Esophagus squamous epithelium (tissue), 5 donors: ENCODE data around the gene S1PR3. TPM values are rescaled to one million over a fixed set of nuclear protein-coding genes. Genes with fewer than 3 reads are reported as not detected.

Experiments used
- DNase-seq: peaks from one replicate; lab custom pipeline; 2025; lab: John Stamatoyannopoulos, UW
- H3K27ac ChIP-seq, 4 donors: fragments of 200-600 bp; sonication (generic); one replicate each; pipeline ENCODE4 v1.5.1; 2016 to 2019; ENCODE audit warnings: mild to moderate bottlenecking in 1 of 4
- H3K27me3 ChIP-seq, 4 donors: fragments of 200-600 bp; sonication (generic); 1 replicate in 3 of 4; 2 replicates in 1 of 4; pipeline versions ENCODE4 v1.5.1 to v1.6.0; 2017 to 2021; ENCODE audit warnings: antibody characterized with exemption in 1 of 4
- H3K36me3 ChIP-seq, 3 donors: fragments of 200-600 bp; sonication (generic); one replicate each; pipeline ENCODE4 v1.5.1; 2016 to 2019
- H3K4me1 ChIP-seq, 3 donors: fragments of 200-600 bp; sonication (generic); one replicate each; pipeline ENCODE4 v1.5.1; 2017 to 2019
- H3K4me3 ChIP-seq, 4 donors: fragments of 200-600 bp; sonication (generic); 1 replicate in 3 of 4; 2 replicates in 1 of 4; pipeline ENCODE4 v1.5.1; 2016 to 2019; ENCODE audit warnings: mild to moderate bottlenecking in 2 of 4, moderate library complexity in 1 of 4
- H3K9me3 ChIP-seq, 3 donors: fragments of 200-600 bp; sonication (generic); one replicate each; pipeline ENCODE4 v1.5.1; 2016 to 2019
- CTCF ChIP-seq, 6 experiments: fragments of 450-650 bp in 4 of 6; fragments of 200-600 bp in 2 of 6; sonication (generic) in 2 of 6; IDR thresholded peaks; one replicate each; pipeline ENCODE4 v1.5.1; 2016 to 2019; ENCODE audit warnings: antibody characterized with exemption in 6 of 6, mild to moderate bottlenecking in 4 of 6, moderate library complexity in 4 of 6
- POLR2A ChIP-seq, 4 donors: fragments of 450-650 bp; IDR thresholded peaks; one replicate each; pipeline ENCODE4 v1.6.1; 2017; ENCODE audit warnings: antibody characterized with exemption in 4 of 4, mild to moderate bottlenecking in 4 of 4, moderate library complexity in 3 of 4
- WGBS, 2 donors: methylation state at CpG; one replicate each; pipeline ENCODE4 v1.1.5; 2018; 5-methylcytosine and 5-hydroxymethylcytosine counted together
- intact Hi-C: fragments of 100-400 bp; cut with DNase I; formaldehyde crosslinking; loops from one replicate; pipeline ENCODE4 v1.15.0; 2022
- total RNA-seq, 4 donors: library from RNA; depleted of rRNA; stranded (reverse); fragments of >200 nt; gene quantifications; one replicate each; pipeline ENCODE4 v1.1.0, GENCODE V29; 2016
- donor health status: DM: yes; HTN: yes; CAD: no.

Gene S1PR3
- total RNA-seq, 4 donors from 2014 or later, result 1.3 to 14.3 (median 6.8) TPM

- no peak for DNase-seq
- Histone ChIP-seq H3K4me1 (peaks cover 11 to 27% (median 11%) of the 10 kb centered on the region in 3 donors), H3K9me3 (no peaks in the 10 kb centered on the region), H3K36me3 (no peaks in the 10 kb centered on the region), H3K4me3 (no peak overlapping the region), H3K27ac (peak overlapping the region in 2 of 4 donors; percentile 2 to 14), H3K27me3 (no peaks in the 10 kb centered on the region)
- 16 to 19% methylated on average over 1 of the region's 1 CpG for WGBS, 2 donors
- intact Hi-C loops, result loop anchor here (5.0 kb wide), 1 partner anchor 383 kb away; no protein-coding TSS in a partner anchor
- no peak for TF ChIP-seq POLR2A (IDR thresholded peaks at IDR 0.05)
- no peak for TF ChIP-seq CTCF (IDR thresholded peaks at IDR 0.05)
These were observed 10.5 kb upstream of the S1PR3 start for GRCh38 chr9:88980740-88981203.

GRCh38 chr9:88983865-88984542, 7.3 kb upstream of the S1PR3 start:
- peaks cover 11 to 29% (median 11%) of the 10 kb centered on the region in 3 donors for H3K4me1 ChIP-seq
- WGBS, 2 donors, result 40 to 55% methylated on average over 1 to 2 of the region's 2 CpGs
- no peak for DNase-seq
- H3K9me3 ChIP-seq, result no peaks in the 10 kb centered on the region
- H3K27me3 ChIP-seq, result no peaks in the 10 kb centered on the region
- H3K27ac ChIP-seq, result peak overlapping the region; percentile 1 to 54 (median 42)
- TF ChIP-seq POLR2A (IDR thresholded peaks at IDR 0.05) (no peak), CTCF (IDR thresholded peaks at IDR 0.05) (no peak)
- intact Hi-C loops, result loop anchor here (5.0 kb wide), 1 partner anchor 387 kb away; no protein-coding TSS in a partner anchor
- H3K4me3 ChIP-seq, result no peak overlapping the region
- H3K36me3 ChIP-seq, result no peaks in the 10 kb centered on the region

- no peaks in the 10 kb centered on the region for H3K27me3 ChIP-seq
- intact Hi-C loops, result loop anchor here (5.0 kb wide), 1 partner anchor 387 kb away; no protein-coding TSS in a partner anchor
- no peak for TF ChIP-seq CTCF (IDR thresholded peaks at IDR 0.05)
- no peak for TF ChIP-seq POLR2A (IDR thresholded peaks at IDR 0.05)
- no peaks in the 10 kb centered on the region for H3K36me3 ChIP-seq
- H3K4me1 ChIP-seq, result peaks cover 11 to 34% (median 15%) of the 10 kb centered on the region in 3 donors
- peak overlapping the region in 3 of 4 donors; percentile 34 to 54 (median 51) for H3K27ac ChIP-seq
- H3K4me3 ChIP-seq, result no peak overlapping the region
- WGBS, 2 donors, result 33 to 58% methylated on average over 3 to 4 of the region's 4 CpGs
- no peak for DNase-seq
- H3K9me3 ChIP-seq, result no peaks in the 10 kb centered on the region
These were observed 6.8 kb upstream of the S1PR3 start for GRCh38 chr9:88984543-88984883.

- no peaks in the 10 kb centered on the region for H3K36me3 ChIP-seq
- TF ChIP-seq POLR2A (IDR thresholded peaks at IDR 0.05), result no peak
- no peak for TF ChIP-seq CTCF (IDR thresholded peaks at IDR 0.05)
- H3K4me1 ChIP-seq, result peaks cover 11 to 40% (median 15%) of the 10 kb centered on the region in 3 donors
- WGBS, 2 donors, result 53 to 64% methylated on average over 2 of the region's 2 CpGs
- no peak overlapping the region for H3K4me3 ChIP-seq
- intact Hi-C loops, result no loop called here
- DNase-seq, result no peak
- peaks cover 0 to 8% (median 0%) of the 10 kb centered on the region in 4 donors for H3K27me3 ChIP-seq
- H3K27ac ChIP-seq, result no peak overlapping the region
- H3K9me3 ChIP-seq, result no peaks in the 10 kb centered on the region
These were observed 5.7 kb upstream of the S1PR3 start for GRCh38 chr9:88985616-88986015.

- Histone ChIP-seq H3K4me3 (no peak overlapping the region), H3K36me3 (no peaks in the 10 kb centered on the region), H3K27ac (no peak overlapping the region), H3K4me1 (peaks cover 12 to 48% (median 15%) of the 10 kb centered on the region in 3 donors), H3K27me3 (peaks cover 0 to 20% (median 0%) of the 10 kb centered on the region in 4 donors), H3K9me3 (no peaks in the 10 kb centered on the region)
- no peak for TF ChIP-seq POLR2A (IDR thresholded peaks at IDR 0.05)
- 68 to 82% methylated on average over 3 of the region's 3 CpGs for WGBS, 2 donors
- intact Hi-C loops, result no loop called here
- DNase-seq, result no peak
These were observed 4.5 kb upstream of the S1PR3 start for GRCh38 chr9:88986776-88987175.
